Activated CD8-positive, alpha-beta T cell treated with anti-CD3 and anti-CD28 coated beads, Interleukin-2, amount 10 ng/mL, durations not matched to agents 7 days and 5 days (primary cell): ENCODE results near the gene AK5. TPM values are rescaled to one million over a fixed set of nuclear protein-coding genes. Genes with fewer than 3 reads are reported as not detected.

Experiments used
- ATAC-seq: fragments of 150-1000 bp; cut with Tn5 transposase; one replicate; pipeline ENCODE4 v1.10.0; 2021; ENCODE audit warnings: moderate library complexity
- CTCF ChIA-PET: fragments of 350-600 bp; sonication (Branson Sonifier 250); formaldehyde crosslinking; loops from one replicate; lab custom pipeline; 2021; ENCODE audit warnings: antibody characterized with exemption; lab: Charles Lee
- POLR2A ChIA-PET: fragments of 350-600 bp; sonication (Branson Sonifier 250); formaldehyde crosslinking; loops from one replicate; lab custom pipeline; 2021; ENCODE audit warnings: antibody characterized with exemption; lab: Charles Lee
- DNase-seq: peaks from one replicate; pipeline ENCODE4 v3.0.0-alpha.2; 2020
- H3K27ac Mint-ChIP-seq: one replicate; pipeline ENCODE4 v1.8.0; 2021; ENCODE audit warnings: mild to moderate bottlenecking, mixed read lengths
- H3K27me3 Mint-ChIP-seq: one replicate; pipeline ENCODE4 v1.8.0; 2021; ENCODE audit warnings: low read depth, mixed read lengths
- H3K36me3 Mint-ChIP-seq: one replicate; pipeline ENCODE4 v1.8.0; 2021; ENCODE audit warnings: low read depth, mixed read lengths
- H3K4me1 Mint-ChIP-seq: one replicate; pipeline ENCODE4 v1.8.0; 2021; ENCODE audit warnings: low read depth, mixed read lengths
- H3K4me3 Mint-ChIP-seq: one replicate; pipeline ENCODE4 v1.8.0; 2021; ENCODE audit warnings: mild to moderate bottlenecking, mixed read lengths
- H3K9me3 Mint-ChIP-seq: one replicate; pipeline ENCODE4 v1.8.0; 2022; ENCODE audit warnings: mixed read lengths; ENCODE audit not compliant: insufficient read depth
- total RNA-seq, 2 experiments: library from RNA; stranded (reverse); gene quantifications; one replicate each; pipeline ENCODE4 v1.2.3, GENCODE V29; 2021

The AK5 gene
- total RNA-seq, 2 experiments from 2014 or later = 0.73 to 1.2 TPM

DNA sequence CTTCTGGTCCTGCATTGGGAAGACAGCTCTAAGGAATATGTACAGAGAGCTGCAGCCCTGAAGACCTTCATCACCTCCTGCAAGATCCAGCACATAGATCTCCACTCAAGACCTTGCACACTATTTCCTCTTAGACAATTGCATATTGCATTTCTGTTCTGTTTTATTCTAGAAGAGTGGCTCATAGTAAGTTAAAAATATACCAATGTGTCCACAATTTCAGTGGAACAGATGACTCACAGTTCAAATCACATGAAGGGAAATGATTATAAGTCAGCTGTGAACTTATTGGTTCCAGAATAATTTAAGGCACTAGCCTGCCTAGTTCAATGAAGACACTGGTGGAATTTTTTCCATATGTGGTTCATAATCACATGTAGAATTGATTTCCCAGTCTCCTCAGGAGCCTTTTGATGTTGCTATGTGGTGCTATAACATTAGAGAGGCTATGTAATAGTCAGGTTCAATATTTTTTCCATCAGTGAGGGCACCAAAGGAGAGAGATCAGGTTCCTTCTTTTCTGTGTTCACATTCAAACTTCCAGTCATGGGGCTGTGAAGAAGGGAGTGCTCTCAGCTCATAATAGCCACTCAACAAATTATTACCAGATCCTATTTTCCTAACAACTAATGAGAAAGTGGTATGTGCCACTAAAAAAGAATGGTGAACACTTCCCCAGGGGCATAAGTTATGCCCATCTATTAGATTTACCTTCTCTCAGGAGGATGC, 9.8 kb upstream of the AK5 start:
- H3K27ac Mint-ChIP-seq = no peak overlapping the region
- H3K9me3 Mint-ChIP-seq = no peaks in the 10 kb centered on the region
- H3K4me1 Mint-ChIP-seq = no peaks in the 10 kb centered on the region
- ChIA-PET POLR2A (no interaction called here), CTCF (interaction anchor here (1.3 kb wide), 1 partner anchor 9 kb away, joined by 7 read pairs; the partner anchor contains the start of gene AK5)
- DNase-seq = no peak
- no peak overlapping the region for H3K4me3 Mint-ChIP-seq
- no peaks in the 10 kb centered on the region for H3K36me3 Mint-ChIP-seq
- H3K27me3 Mint-ChIP-seq = no peaks in the 10 kb centered on the region
- ATAC-seq = no peak

DNA sequence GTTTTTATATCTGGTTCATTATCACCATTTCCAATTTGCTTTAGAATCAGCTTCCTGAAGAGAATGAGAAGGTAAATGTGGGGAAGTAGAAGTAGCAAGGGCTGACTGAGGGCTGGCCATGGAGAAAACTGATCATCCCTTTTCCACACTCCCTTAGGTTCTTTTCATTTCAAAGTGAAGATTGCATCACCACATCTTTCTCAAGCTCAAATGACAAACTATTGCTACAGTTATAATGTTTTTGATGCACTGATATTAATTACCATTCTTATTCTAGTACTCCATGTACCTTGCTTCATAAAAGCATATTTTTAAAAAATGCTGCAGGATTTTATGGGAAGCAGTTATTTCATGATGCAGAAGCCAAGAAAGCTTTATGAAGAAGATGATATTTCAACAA, 7.9 kb upstream of the AK5 start:
- no peaks in the 10 kb centered on the region for H3K4me1 Mint-ChIP-seq
- ChIA-PET POLR2A (no interaction called here), CTCF (no interaction called here)
- H3K36me3 Mint-ChIP-seq = no peaks in the 10 kb centered on the region
- H3K9me3 Mint-ChIP-seq = no peaks in the 10 kb centered on the region
- no peak overlapping the region for H3K27ac Mint-ChIP-seq
- H3K4me3 Mint-ChIP-seq = no peak overlapping the region
- DNase-seq (no peak), ATAC-seq (no peak)
- H3K27me3 Mint-ChIP-seq = no peaks in the 10 kb centered on the region

DNA sequence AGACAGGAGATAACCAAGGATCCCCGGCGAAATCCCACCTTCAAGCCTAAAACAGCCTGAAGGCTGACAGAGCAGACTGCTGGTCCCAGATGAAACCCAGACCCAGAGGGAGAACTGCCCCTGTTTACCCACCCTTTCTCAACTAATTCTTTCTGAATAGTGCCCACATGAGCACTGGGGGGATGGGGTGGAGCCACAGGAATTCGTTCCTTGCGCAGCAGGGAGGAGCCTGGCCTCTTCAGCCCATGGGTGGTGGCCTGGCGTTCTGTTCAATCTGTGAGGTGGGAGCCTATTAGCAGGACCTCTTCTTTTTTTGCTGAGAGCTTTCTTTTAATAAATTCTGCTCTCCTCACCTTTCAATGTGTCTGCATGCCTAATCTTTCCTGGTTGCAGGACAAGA, 6.6 kb upstream of the AK5 start:
- Mint-ChIP-seq H3K4me1 (peaks cover 8% of the 10 kb centered on the region), H3K27me3 (no peaks in the 10 kb centered on the region), H3K9me3 (no peaks in the 10 kb centered on the region), H3K27ac (no peak overlapping the region), H3K36me3 (no peaks in the 10 kb centered on the region), H3K4me3 (no peak overlapping the region)
- POLR2A ChIA-PET = no interaction called here
- DNase-seq = no peak
- no peak for ATAC-seq
- CTCF ChIA-PET = no interaction called here

DNA sequence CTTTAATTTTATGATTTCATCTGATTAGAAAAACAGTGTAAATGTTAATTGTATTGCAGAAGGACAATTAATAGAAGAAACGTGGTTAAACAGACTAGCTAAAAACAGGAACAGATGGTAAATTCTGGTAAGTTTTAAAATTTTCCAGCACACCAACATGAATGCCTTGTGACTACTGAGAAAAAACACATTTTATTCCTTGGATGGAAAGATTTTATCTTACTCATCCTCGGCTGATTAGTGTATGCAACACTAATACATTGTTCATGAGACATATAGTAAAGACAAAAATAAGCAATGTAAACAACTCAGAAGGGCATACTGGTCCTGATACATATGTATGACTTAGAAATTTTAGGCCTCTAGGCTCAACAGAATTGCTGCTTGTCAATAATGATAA, 4.9 kb upstream of the AK5 start:
- DNase-seq = no peak
- Mint-ChIP-seq H3K27me3 (peaks cover 7% of the 10 kb centered on the region), H3K9me3 (no peaks in the 10 kb centered on the region), H3K4me1 (peaks cover 21% of the 10 kb centered on the region), H3K36me3 (no peaks in the 10 kb centered on the region), H3K4me3 (no peak overlapping the region), H3K27ac (no peak overlapping the region)
- ATAC-seq = no peak
- ChIA-PET POLR2A (no interaction called here), CTCF (no interaction called here)

DNA sequence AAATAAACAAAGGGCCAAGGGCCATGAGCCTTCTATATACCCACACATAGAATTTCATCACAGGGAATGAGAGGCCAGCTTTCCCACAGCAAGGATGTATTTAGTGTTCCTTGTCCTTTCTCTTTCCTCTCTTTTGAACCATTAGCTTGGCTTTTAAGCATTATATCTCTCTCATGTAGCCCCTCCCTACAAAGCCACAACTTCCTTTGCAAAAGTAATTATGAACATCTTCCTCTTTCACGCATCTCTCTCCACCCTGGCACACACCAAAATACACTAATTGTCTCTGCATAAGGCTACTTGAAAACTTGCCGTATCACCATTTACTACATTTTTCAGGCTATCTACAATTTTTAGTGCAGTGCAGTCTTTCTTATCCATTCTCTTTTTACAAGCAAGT, 1.9 kb upstream of the AK5 start:
- no peak for DNase-seq
- CTCF ChIA-PET = no interaction called here
- Mint-ChIP-seq H3K4me3 (no peak overlapping the region), H3K4me1 (peaks cover 26% of the 10 kb centered on the region), H3K9me3 (no peaks in the 10 kb centered on the region), H3K27ac (no peak overlapping the region), H3K27me3 (peaks cover 22% of the 10 kb centered on the region), H3K36me3 (no peaks in the 10 kb centered on the region)
- ATAC-seq = no peak
- POLR2A ChIA-PET = interaction anchor here (1.9 kb wide), 1 partner anchor 10 kb away, joined by 5 read pairs; no protein-coding TSS in a partner anchor

DNA sequence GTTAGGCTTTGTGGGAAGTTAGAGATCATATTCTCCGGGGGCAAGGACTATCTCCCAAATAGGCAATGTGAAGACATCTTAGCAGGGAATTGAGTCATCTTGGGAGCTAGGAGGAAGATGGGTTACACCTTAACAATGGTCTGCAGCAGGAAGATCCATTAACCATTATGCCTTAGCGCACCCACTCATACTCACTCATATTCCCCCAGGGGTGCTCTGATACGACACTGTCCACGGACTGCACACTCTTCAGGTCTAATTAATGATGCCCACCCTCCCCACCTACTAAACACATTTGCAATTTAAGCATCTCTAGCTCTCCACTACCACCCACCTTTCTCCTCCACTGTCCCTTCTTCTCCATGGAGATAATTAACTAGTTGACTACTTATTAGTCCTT, 857 bp upstream of the AK5 start:
- no peak overlapping the region for H3K27ac Mint-ChIP-seq
- peak overlapping the region; percentile 50 for H3K4me3 Mint-ChIP-seq
- H3K4me1 Mint-ChIP-seq = peaks cover 26% of the 10 kb centered on the region
- peaks cover 22% of the 10 kb centered on the region for H3K27me3 Mint-ChIP-seq
- ATAC-seq (no peak), DNase-seq (no peak)
- no peaks in the 10 kb centered on the region for H3K9me3 Mint-ChIP-seq
- no peaks in the 10 kb centered on the region for H3K36me3 Mint-ChIP-seq
- ChIA-PET POLR2A (interaction anchor here (0.6 to 1.9 kb wide), 2 partner anchors 11 to 64 kb away, joined by 3 to 5 read pairs; no protein-coding TSS in a partner anchor), CTCF (interaction anchor here (0.8 to 1.4 kb wide), 3 partner anchors 10 to 73 kb away, joined by 3 to 7 read pairs (median 4); no protein-coding TSS in a partner anchor)

DNA sequence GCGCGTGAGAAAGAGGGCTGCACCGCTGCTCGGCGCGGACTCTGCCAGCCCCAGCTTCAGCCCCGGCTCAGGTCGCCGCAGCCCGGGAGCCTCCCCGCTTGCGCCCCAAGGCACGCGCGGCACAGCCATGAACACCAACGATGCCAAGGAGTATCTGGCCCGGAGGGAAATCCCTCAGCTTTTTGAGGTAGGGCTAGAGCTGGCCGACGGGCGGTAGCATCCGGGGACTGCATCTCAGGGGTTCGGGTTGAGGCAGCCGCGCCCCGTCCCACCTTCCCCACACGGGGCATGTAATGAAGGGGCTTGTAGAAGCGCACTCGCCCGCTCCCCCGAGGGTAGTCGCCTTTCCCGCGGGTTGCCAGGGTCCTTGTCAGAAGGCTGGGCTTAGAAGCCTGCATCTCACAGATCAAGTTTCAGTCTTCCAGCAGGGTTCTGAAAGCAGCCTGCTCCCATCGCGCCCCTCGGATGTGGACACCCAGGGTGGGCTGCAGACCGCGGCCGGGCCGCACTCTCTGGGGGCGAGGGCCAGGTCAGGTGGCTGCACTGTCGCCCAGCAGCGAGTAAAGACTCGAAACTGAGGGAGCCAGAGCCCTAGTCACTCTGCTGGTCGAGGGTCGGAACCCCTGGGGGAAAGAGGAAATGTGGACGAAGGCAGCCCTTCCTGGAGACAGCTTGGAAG, 507 bp downstream of the AK5 start:
- Mint-ChIP-seq H3K36me3 (no peaks in the 10 kb centered on the region), H3K4me1 (peaks cover 26% of the 10 kb centered on the region), H3K27me3 (peaks cover 22% of the 10 kb centered on the region), H3K4me3 (peak overlapping the region; percentile 62), H3K27ac (no peak overlapping the region), H3K9me3 (no peaks in the 10 kb centered on the region)
- ATAC-seq (peak; percentile 73), DNase-seq (peak; percentile 40)
- ChIA-PET CTCF (interaction anchor here (0.9 to 1.3 kb wide), 2 partner anchors 74 to 251 kb away, joined by 4 to 5 read pairs; no protein-coding TSS in a partner anchor), POLR2A (no interaction called here)

DNA sequence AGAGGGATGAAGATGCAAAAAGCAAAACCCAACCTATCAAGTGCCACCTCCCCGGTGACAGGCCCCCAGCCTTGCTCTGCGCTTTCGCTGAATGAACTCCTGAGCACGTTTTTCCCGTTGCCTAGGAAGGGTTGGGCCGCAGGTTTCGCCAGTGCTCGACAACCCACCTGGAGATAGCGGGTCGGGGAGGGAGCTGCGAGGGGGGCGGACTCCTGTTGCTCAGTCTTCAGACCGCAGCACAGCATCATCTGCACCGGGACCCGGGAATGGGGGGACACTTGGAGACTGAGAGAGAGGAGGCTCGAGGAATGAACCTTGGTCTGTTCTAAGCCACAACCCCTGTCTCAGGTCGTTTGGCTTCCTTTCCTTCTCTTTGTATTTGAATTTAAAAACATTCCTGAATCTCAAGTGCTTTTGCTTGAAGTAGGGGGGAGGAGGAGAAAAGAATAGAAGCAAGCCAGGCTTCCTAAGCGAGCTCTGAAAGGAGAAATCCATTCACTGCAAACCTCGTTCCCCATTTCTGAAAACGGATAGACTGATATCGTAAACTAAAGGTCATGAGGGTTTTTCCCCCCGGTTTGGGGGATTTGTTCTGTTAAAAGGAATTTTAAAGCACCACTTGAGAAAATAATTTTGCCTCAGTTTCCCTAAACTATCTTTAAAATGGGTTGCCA, 1.2 kb downstream of the AK5 start:
- ChIA-PET CTCF (no interaction called here), POLR2A (no interaction called here)
- H3K27me3 Mint-ChIP-seq = peaks cover 22% of the 10 kb centered on the region
- no peak overlapping the region for H3K27ac Mint-ChIP-seq
- H3K36me3 Mint-ChIP-seq = no peaks in the 10 kb centered on the region
- peak overlapping the region; percentile 62 for H3K4me3 Mint-ChIP-seq
- no peaks in the 10 kb centered on the region for H3K9me3 Mint-ChIP-seq
- H3K4me1 Mint-ChIP-seq = peaks cover 26% of the 10 kb centered on the region
- ATAC-seq = no peak
- no peak for DNase-seq

DNA sequence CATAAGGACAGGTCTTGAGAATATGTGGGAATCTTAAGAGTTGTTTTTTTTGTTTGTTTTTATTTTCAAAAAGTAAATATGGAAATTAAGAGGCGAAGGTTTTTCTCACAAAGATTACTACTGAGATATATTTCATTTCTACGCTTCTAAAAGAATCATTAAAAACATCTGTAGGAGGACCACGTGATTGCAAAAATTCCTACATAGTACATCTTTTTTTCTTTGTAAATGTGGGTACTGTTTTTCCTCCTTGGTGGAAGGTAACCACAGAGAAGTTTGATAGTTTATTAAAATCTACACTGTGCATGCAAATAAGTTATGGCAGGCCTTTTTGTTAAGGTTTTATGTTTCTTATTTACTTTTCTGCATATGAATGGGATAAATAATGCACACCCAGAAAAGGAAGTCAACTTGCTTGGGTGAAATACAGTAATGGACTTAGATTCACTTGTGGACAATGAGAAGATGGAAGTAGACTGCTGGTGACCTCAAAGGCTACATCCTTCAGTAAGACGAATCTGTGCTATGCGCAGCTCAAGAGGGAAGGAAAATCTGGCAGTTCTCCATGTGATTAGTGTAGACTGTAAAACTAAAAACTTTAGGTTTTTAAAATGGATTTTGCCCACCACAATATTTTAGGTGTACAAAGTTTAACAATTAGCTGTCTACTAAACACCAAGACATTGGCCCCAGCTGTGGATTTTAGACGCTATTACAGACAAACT, 2.0 kb downstream of the AK5 start:
- no peaks in the 10 kb centered on the region for H3K9me3 Mint-ChIP-seq
- DNase-seq = no peak
- POLR2A ChIA-PET = no interaction called here

DNA sequence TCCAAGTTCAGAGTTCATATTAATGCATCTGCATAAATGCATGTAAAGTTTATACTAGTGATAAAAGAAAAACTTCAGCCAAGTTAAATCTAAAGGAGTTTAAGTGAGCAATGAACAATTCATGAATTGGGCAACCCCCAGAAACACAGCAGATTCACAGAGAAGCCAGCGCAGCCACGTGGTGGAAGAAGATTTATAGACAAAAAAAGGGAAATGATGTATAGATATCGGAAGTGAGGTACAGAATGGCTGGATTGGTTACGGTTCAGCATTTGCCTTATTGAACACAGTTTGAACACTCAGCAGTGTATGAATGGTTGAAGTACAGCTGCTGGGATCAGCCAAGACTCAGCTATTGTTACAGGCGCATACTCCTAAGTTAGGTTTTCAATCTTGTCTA, 5.7 kb downstream of the AK5 start:
- ATAC-seq (no peak), DNase-seq (no peak)
- Mint-ChIP-seq H3K9me3 (no peaks in the 10 kb centered on the region), H3K27me3 (peaks cover 15% of the 10 kb centered on the region), H3K36me3 (no peaks in the 10 kb centered on the region), H3K4me1 (peaks cover 3% of the 10 kb centered on the region), H3K4me3 (no peak overlapping the region), H3K27ac (no peak overlapping the region)
- ChIA-PET POLR2A (no interaction called here), CTCF (no interaction called here)

More for the DNA sequence above, 2.0 kb downstream of the AK5 start:
- ATAC-seq = no peak
- H3K36me3 Mint-ChIP-seq = no peaks in the 10 kb centered on the region
- H3K4me1 Mint-ChIP-seq = peaks cover 26% of the 10 kb centered on the region
- H3K4me3 Mint-ChIP-seq = no peak overlapping the region
- peaks cover 22% of the 10 kb centered on the region for H3K27me3 Mint-ChIP-seq
- no peak overlapping the region for H3K27ac Mint-ChIP-seq
- CTCF ChIA-PET = interaction anchor here (1.8 kb wide), 1 partner anchor 250 kb away, joined by 4 read pairs; no protein-coding TSS in a partner anchor

DNA sequence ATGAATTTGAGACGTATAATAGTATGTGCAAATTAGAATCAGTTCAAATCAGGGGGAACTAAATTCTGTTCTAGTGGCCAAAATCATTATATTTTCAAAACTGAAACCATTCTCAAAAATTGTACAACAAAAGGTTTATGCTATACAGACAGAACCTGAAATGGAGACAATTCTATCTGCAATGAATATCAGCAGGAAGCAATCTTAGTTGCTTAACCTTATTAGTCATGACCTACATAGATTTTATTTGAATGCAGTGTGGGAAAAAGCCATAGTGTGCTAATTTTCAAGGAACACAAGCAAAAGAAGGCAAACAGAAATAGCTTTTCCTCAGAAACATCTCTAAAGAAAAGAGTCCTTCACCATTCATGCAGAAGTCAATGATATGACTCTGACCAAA, 6.5 kb downstream of the AK5 start:
- no peak for DNase-seq
- Mint-ChIP-seq H3K27me3 (peaks cover 11% of the 10 kb centered on the region), H3K9me3 (no peaks in the 10 kb centered on the region), H3K4me3 (no peak overlapping the region), H3K4me1 (no peaks in the 10 kb centered on the region), H3K36me3 (no peaks in the 10 kb centered on the region), H3K27ac (no peak overlapping the region)
- CTCF ChIA-PET = no interaction called here
- POLR2A ChIA-PET = no interaction called here
- ATAC-seq = no peak
